ENCODE data around the gene CASKIN1.

CASKIN1 gene

GRCh38 chr16:2173366-2173765 lies 23.0 kb downstream of the CASKIN1 start:
- DNase-seq: no peak

- DNase-seq: no peak
These were observed 23.6 kb downstream of the CASKIN1 start for GRCh38 chr16:2172688-2173335.

DNA sequence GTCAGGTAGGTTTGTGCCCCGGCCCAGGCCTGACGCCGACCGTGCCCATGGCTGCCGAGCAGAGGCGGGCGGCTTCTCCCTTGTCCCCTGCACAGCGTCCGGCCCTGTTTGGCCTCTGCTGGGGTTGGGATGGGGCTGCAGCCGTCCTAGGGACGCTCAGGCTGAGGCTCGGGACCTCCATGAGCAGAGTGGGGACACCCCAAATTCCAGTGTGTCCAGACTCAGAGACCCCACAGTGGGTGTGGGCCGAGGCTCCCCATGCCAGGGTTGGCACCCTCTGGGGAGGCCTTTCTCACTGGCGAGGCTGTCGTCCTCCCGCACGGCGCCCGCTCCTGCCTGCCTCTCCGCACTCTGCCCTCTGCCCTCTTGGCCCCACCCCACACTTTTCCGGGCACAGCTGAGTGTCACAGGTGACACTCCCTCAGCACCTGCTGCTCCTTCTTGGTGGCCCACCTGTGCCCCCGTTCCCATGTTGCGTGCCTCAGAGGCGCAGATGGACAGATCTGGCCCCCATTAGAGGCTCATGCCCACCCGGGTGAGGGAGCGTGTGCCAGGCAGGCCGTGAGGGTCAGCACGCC lies 24.7 kb downstream of the CASKIN1 start:
- DNase-seq: no peak

GRCh38 chr16:2170587-2171435 lies 25.6 kb downstream of the CASKIN1 start:
- DNase-seq: no peak

DNA sequence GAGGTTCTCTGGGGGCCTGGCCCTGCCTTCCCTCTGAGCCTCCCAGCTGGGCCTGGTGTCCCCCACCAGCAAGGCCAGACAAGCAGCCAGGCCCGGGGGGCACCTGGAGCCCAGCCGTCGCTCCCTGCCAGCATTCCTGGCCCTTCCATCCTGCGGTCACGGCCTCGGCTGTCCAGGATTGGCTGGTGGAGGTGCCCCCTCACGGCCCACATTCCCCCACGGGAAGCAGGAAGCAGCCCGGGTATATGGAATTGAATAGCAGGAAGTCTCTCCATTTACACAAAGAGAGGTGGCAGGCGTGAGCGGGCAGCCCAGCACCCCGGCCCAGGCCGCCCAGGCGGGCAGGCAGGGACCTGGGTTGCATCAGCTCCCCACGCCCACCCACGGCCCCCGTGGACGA lies 26.3 kb downstream of the CASKIN1 start:
- DNase-seq: no peak

- DNase-seq: no peak
These were observed 29.3 kb downstream of the CASKIN1 start for GRCh38 chr16:2167068-2167638.

DNA sequence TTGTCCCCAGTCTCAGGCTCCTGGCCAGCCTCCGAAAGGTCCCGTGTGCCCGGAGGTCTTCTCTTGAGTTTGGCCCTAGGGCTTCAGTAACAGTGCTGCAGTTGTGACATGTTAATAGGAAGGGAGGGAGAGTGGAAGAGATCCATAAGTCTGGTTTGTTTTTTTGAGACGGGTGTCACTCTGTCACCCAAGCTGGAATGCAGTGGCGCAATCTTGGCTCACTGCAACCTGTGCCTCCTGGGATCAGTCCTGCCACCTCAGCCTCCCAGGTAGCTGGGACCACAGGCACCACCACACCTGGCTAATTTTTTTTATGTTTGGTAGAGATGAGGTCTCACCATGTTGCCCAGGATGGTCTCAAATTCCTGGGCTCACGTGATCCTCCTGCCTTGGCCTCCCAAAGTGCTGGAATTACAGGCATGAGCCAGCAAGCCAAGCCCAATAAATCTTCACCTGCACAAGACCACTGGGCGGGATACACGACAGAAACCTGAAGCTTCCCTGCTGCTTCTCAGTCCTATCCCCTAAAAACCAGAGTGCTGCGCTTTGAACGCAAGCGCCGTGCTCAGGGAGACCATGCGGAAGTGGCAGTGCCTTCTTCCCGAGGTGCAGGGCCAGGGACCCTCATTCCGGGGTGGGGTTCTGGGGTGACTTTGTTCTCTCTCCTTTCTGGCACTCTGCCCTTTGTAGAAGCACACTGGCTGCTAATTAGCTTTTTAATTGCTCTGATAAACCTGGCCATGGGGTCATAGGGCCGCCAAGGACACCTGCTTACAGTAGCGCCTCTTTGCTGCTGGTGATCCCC lies 29.9 kb downstream of the CASKIN1 start:
- DNase-seq: no peak

DNA sequence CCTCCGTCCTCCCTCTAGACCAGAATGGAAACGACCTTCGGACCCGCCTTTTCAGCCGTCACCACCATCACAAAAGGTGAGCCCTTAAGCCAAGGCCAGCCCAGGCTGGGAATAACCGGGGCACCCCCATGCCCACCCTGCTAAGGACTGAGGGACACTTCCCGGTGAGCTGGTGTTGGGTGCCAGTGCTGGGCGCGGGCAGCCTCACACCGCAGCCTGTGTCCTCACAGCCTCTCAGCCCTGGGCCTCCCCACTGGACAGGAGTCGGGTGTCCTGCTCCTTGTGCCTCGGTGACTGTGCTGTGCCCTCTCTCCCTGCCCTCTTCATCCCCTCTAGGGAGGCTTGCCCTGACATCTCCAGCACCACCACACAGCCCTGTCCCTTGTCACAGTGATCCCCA lies 30.5 kb downstream of the CASKIN1 start:
- no peak for DNase-seq

DNA sequence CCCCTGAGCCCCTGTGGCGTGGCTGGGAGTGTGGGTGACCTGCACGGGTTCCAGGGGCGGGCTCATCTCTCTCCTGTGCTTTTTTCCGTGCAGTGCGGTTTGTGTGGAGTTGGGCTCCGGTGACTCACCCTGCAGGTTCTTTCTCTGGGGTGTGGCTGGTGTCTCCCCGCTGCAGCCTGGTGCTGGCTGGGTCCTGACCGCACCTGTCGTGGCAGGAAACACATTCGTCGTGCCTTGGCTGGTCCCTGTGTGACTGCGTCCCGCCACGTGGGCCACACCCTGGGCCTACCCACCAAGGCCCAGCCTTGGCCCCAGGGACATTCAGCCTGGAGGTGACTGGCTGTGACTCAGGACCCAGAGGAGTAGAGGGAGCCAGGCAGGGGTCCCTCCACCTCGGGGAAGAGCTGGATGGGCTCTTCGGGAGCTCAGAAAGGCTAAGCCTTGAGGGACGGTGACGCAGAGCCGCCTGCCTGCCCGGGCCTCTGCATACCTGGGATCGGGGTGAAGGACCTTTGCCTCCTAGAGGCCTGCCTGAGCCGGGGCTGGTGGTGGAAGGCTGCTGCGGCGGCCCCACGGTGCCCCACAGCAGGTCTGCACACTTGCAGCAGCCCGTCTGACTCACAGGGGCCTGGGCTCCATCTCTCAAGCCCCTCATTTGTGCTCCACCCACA lies 33.1 kb downstream of the CASKIN1 start:
- no peak for DNase-seq

GRCh38 chr16:2162676-2163118 lies 33.7 kb downstream of the CASKIN1 start:
- no peak for DNase-seq

GRCh38 chr16:2161911-2162310 lies 34.5 kb downstream of the CASKIN1 start:
- DNase-seq: no peak

- no peak for DNase-seq
These were observed 35.4 kb downstream of the CASKIN1 start for GRCh38 chr16:2160915-2161551.

GRCh38 chr16:2159175-2159838 lies 37.1 kb downstream of the CASKIN1 start:
- no peak for DNase-seq

- no peak for DNase-seq
These were observed 38.2 kb downstream of the CASKIN1 start for GRCh38 chr16:2158262-2158638.

GRCh38 chr16:2157480-2158261 lies 38.7 kb downstream of the CASKIN1 start:
- no peak for DNase-seq

DNA sequence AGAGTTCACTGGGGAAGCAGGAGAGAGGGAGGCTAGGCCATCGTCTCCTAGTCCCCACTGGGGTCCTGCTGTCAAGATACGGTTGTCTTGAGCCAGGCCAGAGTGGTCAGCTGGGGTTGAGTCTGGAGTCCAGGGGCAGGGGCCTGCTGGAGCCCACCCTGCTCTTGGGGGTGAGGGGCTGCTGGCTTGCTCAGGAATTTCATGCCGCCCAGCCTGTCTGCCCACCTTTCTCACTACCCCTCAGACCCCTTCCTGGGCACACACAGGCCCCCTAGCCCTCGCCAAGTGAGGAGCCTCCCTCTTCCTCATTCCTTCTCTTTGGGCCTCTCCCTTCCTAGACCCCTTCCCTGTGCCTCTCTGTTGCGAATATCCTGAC lies 39.6 kb downstream of the CASKIN1 start:
- DNase-seq: no peak

- peak; percentile 10 for DNase-seq
These were observed 40.2 kb downstream of the CASKIN1 start for GRCh38 chr16:2155977-2156848.

GRCh38 chr16:2155091-2155950 lies 41.1 kb downstream of the CASKIN1 start, which contains the start of gene TRAF7:
TSS of gene TRAF7 (plus strand) at chr16:2155782. CDS start at chr16:2163921, 8,139 bp downstream.
- DNase-seq: peak; percentile 99

All from GF-D8 (cell line).